ENCODE data around the gene SP6. TPM values are rescaled to one million over a fixed set of nuclear protein-coding genes. Genes with fewer than 3 reads are reported as not detected.

SP6 gene
- total RNA-seq, 1 donor from 2014 or later: 4.7 TPM

DNA sequence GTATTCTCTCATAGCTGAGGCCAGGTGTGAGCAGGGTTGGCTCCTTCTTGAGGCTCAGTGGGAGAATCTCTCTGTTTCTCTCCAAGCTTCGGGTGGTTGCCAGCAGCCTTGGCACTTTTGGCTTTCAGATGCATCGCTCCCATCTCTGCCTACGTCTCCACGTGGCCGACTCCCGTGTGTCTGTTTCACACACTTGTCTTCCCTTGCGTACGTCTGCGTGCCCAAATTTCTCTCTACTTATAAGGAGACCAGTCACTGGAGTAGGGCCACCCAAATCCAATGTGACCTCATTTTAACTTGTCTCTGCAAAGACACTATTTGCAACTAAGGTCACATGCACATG lies 44.1 kb downstream of the SP6 start:
- H3K27ac ChIP-seq: no peak overlapping the region
- peaks cover 50% of the 10 kb centered on the region for H3K36me3 ChIP-seq
- H3K4me1 ChIP-seq: peaks cover 16% of the 10 kb centered on the region
- H3K9me3 ChIP-seq: no peaks in the 10 kb centered on the region
- intact Hi-C loops (cut with DNase I): no loop called here
- H3K27me3 ChIP-seq (ENCODE audit: low read depth): no peaks in the 10 kb centered on the region
- TF ChIP-seq, protein P1, sequence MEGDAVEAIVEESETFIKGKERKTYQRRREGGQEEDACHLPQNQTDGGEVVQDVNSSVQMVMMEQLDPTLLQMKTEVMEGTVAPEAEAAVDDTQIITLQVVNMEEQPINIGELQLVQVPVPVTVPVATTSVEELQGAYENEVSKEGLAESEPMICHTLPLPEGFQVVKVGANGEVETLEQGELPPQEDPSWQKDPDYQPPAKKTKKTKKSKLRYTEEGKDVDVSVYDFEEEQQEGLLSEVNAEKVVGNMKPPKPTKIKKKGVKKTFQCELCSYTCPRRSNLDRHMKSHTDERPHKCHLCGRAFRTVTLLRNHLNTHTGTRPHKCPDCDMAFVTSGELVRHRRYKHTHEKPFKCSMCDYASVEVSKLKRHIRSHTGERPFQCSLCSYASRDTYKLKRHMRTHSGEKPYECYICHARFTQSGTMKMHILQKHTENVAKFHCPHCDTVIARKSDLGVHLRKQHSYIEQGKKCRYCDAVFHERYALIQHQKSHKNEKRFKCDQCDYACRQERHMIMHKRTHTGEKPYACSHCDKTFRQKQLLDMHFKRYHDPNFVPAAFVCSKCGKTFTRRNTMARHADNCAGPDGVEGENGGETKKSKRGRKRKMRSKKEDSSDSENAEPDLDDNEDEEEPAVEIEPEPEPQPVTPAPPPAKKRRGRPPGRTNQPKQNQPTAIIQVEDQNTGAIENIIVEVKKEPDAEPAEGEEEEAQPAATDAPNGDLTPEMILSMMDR (IDR thresholded peaks at IDR 0.05): no peak
- ATAC-seq: no peak
- no peak for DNase-seq
- no peak overlapping the region for H3K4me3 ChIP-seq

DNA sequence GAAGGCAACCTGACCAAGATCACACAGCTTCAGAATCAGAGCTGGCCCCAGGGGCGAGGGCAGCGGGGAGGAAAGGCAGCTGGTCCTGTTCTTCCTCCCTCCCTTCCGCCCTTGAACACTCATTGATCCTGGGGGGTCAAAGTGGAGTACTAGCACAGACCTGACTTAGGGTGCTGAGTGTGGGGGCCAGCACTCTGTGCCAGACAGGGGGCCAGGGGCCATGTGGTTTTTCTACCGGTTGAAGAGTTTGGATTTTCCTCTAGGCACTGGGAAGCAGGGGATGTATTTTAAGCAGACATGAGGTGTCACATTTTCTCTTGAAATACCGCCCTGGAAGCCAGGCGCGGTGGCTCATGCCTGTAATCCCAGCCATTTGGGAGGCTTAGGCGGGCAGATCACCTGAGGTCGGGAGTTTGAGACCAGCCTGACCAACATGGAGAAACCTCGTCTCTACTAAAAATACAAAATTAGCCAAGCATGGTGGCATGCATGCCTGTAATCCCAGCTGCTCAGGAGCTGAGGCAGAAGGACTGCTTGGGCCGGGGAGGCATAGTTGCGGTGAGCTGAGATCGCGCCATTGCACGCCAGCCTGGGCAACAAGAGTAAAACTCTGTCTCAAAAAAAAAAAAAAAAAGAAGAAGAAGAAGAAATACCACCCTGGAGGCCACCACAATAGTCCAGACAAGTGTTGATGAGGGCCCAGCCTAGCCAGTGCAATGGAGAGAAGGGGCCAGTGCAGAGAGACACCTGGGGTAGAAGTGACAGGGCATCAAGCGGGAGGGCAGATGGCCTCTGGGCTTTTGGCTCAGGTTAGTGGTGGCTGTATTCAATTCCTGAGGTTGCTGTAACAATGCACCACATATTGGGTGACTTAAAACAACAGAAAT lies 44.7 kb downstream of the SP6 start:
- ATAC-seq (no peak), DNase-seq (no peak)
- H3K4me1 ChIP-seq: peaks cover 16% of the 10 kb centered on the region
- TF ChIP-seq, protein P1 (IDR thresholded peaks at IDR 0.05): no peak
- intact Hi-C loops (cut with DNase I): no loop called here
- H3K27ac ChIP-seq: no peak overlapping the region
- no peak overlapping the region for H3K4me3 ChIP-seq
- no peaks in the 10 kb centered on the region for H3K27me3 ChIP-seq (ENCODE audit: low read depth)
- H3K9me3 ChIP-seq: no peaks in the 10 kb centered on the region
- H3K36me3 ChIP-seq: peaks cover 44% of the 10 kb centered on the region

DNA sequence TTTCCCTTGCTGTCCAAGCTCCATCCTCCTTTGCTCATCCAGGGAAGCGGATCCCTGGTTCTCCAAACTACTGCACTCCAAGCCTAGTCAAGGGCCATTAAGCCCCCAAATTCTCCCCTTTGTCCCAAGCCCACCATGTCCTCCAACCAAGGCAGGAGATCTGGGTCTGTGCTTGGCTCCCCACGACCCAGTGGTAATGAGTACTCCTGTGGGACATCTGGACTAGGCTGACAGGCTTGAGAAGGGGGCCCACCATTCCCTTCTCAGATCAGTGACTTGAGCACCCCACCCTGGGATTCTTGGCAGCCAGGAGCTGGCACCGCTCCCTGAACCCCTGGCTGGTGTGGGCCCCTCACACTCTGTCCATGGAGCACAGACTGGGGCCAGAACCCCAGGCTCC lies 46.5 kb downstream of the SP6 start:
- H3K36me3 ChIP-seq: peaks cover 31% of the 10 kb centered on the region

DNA sequence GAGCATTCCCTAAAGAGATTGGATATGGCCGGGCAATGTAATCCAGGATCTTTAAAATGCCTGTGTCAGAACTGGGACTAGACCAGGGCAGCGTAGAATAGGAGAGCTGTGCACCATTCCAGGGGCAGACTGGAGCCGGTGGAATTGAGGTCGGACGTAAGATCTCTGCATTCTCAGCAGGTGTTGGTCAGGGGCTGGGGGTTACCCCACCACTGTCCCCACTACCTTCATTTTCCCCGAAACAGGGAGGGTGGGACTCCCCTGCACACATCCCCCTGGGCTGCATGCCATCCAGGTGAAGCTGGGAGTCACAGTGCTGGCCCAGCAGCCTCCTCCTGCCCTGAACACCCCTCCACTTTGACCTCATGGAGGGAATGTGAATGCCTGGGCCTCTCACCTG lies 47.2 kb downstream of the SP6 start:
- intact Hi-C loops (cut with DNase I): no loop called here
- H3K27me3 ChIP-seq (ENCODE audit: low read depth): no peaks in the 10 kb centered on the region
- no peaks in the 10 kb centered on the region for H3K4me1 ChIP-seq
- TF ChIP-seq, protein P1 (IDR thresholded peaks at IDR 0.05): no peak
- H3K9me3 ChIP-seq: no peaks in the 10 kb centered on the region
- H3K27ac ChIP-seq: no peak overlapping the region
- H3K4me3 ChIP-seq: no peak overlapping the region
- ATAC-seq: no peak
- peaks cover 23% of the 10 kb centered on the region for H3K36me3 ChIP-seq
- no peak for DNase-seq

More for the DNA sequence above, 46.5 kb downstream of the SP6 start:
- no peak overlapping the region for H3K4me3 ChIP-seq
- TF ChIP-seq, protein P1 (IDR thresholded peaks at IDR 0.05): no peak
- H3K27me3 ChIP-seq (ENCODE audit: low read depth): no peaks in the 10 kb centered on the region
- ATAC-seq (no peak), DNase-seq (no peak)
- H3K9me3 ChIP-seq: no peaks in the 10 kb centered on the region
- peaks cover 2% of the 10 kb centered on the region for H3K4me1 ChIP-seq
- no peak overlapping the region for H3K27ac ChIP-seq
- intact Hi-C loops (cut with DNase I): no loop called here

DNA sequence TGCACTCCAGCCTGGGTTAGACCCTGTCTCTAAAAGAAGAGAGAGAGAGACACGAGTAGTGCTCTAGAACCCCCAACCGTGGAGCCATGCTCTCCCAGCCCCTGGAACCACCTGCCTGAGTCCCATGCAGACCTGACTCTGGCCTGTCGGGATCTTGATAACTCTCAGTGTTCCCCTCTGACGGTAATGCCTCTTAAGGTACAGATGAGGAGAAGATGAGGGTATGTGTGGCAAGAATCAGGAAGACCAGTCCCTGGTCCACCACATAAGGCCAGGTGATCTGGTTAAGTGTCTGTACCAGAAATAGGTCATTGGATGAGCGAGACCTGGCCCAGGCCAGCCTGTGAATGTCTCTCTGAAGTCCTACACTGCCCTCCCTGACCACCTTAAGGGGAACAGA lies 47.8 kb downstream of the SP6 start:
- Histone ChIP-seq H3K36me3 (peaks cover 18% of the 10 kb centered on the region), H3K27me3 (ENCODE audit: low read depth) (no peaks in the 10 kb centered on the region), H3K4me3 (no peak overlapping the region), H3K27ac (no peak overlapping the region), H3K4me1 (no peaks in the 10 kb centered on the region), H3K9me3 (no peaks in the 10 kb centered on the region)
- TF ChIP-seq, protein P1 (IDR thresholded peaks at IDR 0.05): no peak
- DNase-seq: no peak
- no peak for ATAC-seq
- intact Hi-C loops (cut with DNase I): no loop called here
